NCI-H2171 (cell line): ENCODE measurements around the gene GPR135.
A peak's percentile ranks its signal among the peaks of the same experiment; 100 is the strongest.
"Not testable (repeated sequence)": the region's sequence is repeated elsewhere in the genome, so short reads cannot be mapped to it uniquely, and the experiment has no call there.

Experiments used
- DNase-seq: peaks from one replicate; lab custom pipeline; 2025; lab: John Stamatoyannopoulos, UW

The GPR135 gene

DNA sequence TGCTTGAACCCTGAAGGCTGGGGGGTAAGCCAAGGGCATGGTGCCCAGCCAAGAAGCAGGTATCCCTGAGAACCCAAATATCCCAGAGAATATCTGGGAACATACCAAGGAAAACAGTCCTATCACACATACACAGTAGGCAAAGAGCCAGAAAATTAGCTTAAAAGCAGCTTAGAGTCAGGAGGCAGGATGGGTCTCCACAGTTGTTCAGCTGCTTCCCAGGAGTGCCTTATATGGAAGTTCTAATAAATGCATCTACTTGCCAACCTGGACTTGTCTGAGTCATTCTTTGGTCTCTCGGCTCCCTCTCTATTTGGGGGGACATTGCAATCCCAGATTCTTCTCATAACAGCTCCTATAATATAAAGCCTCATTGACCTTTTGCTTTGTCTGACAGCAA lies 9.0 kb upstream of the GPR135 start:
- DNase-seq, result no peak

GRCh38 chr14:59464486-59465315 lies 479 bp downstream of the GPR135 start:
- DNase-seq, result peak; percentile 62

DNA sequence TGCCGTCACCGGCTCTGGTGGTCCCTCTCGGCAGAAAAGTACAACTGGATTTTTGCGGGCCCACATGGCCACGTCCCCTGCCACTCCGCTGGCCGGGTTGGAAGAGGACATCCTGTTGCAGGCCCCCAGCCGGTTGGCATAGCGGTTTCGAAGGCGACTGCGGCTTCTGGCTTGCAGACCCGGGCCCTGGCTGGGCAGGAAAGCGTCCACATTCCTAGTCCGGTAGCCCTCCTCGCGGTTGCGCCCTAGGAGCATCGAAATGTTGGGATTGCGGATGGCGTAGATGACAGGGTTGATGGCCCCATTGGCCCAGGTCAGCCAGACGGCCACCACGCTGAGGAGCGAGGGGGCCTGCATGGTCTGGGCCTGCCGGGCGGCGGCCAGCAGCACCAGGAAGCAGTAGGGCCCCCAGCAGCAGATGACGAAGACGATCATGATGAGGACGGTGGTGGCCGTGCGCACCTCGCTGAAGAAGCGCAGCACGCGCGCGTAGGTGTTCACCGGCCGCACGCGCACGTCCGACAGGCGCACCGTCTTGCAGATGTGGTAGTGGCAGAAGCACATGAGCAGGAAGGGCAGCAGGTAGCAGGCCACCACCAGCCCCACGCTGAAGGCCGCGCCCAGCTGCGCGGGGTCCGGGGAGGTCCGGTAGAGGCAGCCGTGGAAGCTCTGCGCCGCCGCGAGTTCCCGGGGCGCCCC lies 1.2 kb downstream of the GPR135 start:
- DNase-seq, result no peak

DNA sequence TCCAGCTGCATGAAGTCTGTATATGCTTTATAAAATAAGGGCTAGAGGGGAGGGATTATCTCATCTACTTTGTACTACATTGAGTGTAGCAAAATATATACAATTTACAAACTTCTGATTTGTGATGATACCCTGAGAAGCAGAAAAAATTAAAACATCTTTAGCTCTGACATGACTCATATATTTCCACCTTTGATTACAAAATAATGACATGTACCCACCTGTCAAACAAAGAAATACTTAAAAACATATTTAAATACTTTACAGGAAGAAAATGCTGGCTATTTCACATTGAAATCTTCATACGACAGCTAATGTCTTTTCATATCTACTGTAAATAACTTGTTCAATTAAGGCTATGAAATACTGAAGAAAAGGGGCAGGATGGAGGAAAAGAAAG lies 3.3 kb downstream of the GPR135 start:
- no peak for DNase-seq

- DNase-seq, result no peak
Observed at GRCh38 chr14:59460378-59460777, 4.8 kb downstream of the GPR135 start.

DNA sequence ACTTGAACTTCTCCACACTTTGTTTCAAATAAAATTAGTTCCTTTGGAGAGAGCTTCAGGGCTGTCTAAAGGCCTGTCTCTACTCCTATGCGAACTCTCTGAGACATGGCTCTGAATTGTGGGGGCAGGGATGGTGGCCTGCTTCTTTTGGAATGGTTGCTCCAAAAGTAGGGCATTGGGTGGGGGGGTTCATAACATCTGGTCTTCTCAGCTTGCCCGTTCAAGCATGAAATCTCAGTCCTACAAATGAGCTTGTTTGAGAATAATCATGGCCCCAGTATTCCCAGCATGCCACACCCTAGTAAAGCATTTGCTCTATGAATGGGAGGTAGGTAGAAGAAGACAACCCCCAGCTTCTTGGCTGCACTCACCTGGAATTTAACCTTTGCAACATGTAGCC lies 6.7 kb downstream of the GPR135 start:
- DNase-seq, result no peak

GRCh38 chr14:59455411-59455810 lies 9.8 kb downstream of the GPR135 start:
- DNase-seq, result no peak

DNA sequence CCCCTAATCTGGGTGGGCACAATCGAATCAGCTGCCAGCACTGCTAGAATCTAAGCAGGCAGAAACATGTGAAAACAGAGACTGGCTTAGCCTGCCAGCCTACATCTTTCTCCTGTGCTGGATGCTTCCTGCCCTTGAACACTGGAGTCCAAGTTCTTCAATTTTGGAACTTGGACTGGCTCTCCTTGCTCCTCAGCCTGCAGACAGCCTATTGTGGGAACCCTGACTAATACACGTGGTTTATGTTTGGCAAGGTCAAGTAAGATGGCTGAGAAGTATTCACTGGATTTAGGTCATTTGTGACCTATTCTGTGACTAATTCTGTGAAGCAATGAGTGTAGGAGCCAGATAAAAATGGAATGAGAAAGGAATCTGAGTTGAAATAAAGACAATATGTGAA lies 11.0 kb downstream of the GPR135 start:
- no peak for DNase-seq

- DNase-seq, result no peak
Observed at GRCh38 chr14:59451849-59452248, 13.3 kb downstream of the GPR135 start.

GRCh38 chr14:59450716-59451115 lies 14.5 kb downstream of the GPR135 start:
- DNase-seq, result no peak

DNA sequence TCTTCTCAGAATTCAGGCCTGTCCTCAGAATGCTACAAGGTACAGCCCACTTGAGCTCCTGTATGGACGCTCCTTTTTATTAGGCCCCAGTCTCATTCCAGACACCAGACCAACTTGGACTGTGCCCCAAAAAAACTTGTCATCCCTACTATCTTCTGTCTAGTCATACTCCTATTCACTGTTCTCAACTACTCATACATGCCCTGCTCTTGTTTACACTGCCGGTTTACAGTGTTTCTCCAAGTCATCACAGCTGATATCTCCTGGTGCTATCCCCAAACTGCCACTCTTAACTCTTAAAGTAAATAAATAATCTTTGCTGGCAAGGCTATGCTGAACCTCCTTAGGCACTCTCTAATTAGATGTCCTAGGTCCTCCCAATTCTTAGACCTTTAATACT lies 16.5 kb downstream of the GPR135 start:
- not testable (repeated sequence) for DNase-seq

GRCh38 chr14:59439256-59439965 lies 25.8 kb downstream of the GPR135 start:
- no peak for DNase-seq

DNA sequence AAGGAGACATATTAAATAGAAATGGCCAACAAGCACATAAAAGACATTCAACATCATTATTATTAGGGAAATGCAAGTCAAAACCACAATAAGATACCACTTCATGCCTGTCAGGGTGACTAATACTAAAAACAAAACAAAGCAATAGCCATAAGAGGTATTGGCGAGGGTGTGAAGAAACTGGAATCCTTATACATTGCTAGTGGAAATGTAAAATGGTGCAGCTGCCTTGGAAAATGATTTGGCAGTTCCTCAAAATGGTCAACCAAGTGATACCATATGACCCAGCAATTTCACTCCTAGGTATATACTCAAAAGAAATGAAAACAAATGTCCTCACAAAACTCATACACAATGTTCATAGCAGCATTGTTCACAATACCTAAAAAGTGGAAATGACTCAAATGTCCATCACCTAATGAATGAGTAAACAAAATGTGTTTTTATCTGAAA lies 27.0 kb downstream of the GPR135 start:
- DNase-seq, result no peak

DNA sequence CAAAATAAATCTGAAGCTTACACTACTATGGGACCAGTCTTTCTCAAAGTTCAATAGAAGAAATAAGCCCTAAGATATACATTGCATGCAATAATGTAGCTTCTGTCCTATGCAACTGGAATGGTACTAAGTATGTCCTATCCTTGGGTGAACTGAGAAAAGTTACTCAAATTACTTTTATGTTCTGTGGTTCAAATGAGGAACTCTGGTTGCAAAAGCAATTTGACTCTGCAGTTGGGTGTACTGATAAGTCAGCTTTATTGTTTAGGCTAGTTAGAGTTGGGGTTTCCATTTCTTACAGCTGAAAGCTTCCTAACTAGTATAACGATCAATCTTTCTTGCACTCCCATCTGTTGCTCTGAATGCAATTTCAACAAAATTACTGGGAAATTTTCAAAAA lies 29.2 kb downstream of the GPR135 start:
- no peak for DNase-seq

- DNase-seq, result no peak
Observed at GRCh38 chr14:59435101-59435500, 30.1 kb downstream of the GPR135 start.

GRCh38 chr14:59429790-59430189 lies 35.4 kb downstream of the GPR135 start:
- DNase-seq, result no peak

DNA sequence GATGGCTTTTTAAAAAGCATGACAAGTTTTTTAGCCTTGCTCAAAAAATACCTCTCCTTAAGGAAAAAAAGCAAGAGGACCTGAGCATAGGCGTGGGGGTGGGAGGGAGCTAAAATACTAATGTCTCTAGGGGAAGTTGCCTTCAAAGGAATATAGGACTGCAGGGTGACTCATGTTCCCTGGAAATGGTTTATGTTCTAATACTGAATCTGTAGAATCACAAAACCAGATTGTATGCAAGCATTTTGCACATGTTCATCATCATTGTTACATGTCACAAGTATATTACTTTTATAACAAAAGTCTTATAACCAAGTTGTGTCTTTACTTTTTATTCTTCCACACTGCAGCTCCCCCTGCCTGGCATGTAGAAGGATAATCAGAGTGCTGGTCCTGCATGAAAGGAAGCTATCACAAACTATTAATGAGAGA lies 36.6 kb downstream of the GPR135 start:
- DNase-seq, result no peak

DNA sequence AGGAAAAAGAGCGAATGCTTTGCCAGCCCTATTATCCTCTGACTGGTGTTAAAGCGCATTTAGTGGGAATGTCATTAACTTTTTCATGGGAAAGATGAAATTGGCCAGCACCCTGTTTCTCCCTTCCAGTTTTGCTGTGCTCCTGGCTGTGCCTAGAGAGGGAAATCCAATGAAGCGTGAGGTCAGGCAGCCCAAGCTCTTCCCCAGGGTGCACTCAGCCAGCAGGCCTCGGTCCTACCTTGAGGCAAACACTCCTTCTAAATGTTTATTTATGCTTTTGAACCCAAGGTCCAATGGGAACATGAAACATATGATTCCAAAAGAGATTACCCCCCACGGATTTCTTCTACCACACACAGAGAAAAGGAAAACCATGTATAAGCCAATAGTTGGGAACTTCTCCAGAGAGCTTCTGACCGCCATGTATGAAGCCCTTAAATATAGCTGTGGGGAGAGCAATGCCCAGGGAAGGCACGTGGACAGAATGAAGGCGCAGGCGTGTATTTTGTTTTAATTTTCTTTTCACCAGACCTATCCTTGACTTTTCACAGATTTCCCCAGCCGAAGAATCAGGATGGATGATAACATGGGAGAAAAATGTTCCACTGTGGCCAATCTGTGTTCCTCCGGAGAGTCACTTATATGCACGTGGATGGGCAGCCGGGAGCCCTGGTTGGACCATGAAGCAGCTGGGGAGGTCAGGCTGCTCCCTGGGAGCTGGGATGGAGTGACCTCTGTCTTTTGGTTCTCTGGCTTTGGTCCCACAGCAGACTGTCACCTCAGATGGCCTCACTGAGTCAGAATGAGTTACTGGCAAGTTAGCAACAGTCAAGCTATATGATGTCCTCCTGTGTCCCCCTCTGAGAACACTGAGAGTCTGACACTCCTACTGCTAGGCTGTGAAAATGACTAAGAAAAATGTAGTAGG lies 37.3 kb downstream of the GPR135 start:
- peak; percentile 16 for DNase-seq

GRCh38 chr14:59425322-59425935 lies 39.8 kb downstream of the GPR135 start:
- no peak for DNase-seq

DNA sequence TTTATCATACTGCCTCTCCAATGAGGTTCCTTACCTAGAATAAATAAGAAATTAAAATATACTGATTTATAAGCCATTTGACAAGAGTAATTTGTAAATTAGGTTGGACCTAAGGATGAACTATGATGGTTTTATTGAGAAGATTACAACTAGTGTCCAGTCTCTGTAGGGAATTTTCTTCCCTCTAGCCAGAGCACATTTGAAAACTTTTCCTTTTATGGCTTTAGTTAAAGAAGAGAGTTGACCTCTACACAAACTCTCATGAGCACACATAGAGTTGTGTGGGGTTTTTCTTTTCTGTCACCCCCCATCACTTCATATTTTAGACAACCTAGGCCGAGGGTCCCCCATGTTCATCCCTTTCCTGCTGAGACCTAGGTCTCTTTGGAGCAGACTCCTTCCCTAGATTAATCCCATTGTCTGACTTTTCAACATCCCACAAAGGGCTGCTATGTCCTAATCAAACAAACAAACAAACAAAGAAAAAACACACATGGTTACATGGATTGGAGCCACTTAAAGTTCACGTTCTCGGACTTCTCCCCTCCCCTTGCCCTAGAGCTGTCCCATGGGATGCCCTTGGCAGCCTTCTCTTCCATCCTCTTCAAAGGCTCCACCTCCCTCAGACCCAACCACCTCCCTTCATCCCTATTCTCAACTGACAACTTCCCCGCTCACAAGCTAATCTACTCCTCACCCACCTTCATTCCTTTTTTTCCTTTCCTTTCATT lies 40.7 kb downstream of the GPR135 start:
- DNase-seq, result no peak
